K562 (cell line): ENCODE measurements around the gene ACACB. TPM values are rescaled to one million over a fixed set of nuclear protein-coding genes. Genes with fewer than 3 reads are reported as not detected.

ENCODE experiments used
- ATAC-seq: fragments of 200-7000 bp; cut with Tn5 transposase; 3 replicates; pipeline ENCODE4 v1.9.1; 2020; ENCODE audit warnings: moderate library complexity
- BruUV-seq: library from RNA; stranded (reverse); fragments of 400-500 nt; replicated peaks from 2 replicates; lab custom pipeline; 2021; lab: Mats Ljungman, UMichigan
- CTCF ChIA-PET: fragments of 300-600 bp; formaldehyde crosslinking; extraction: SDS; loops from one replicate; lab custom pipeline; 2021; ENCODE audit warnings: low intra/inter-chr PET ratio; lab: Yijun Ruan, JAX
- POLR2A ChIA-PET: fragments of 300-600, 350-650 bp; sonication (Branson Sonifier 250); formaldehyde crosslinking; extraction: SDS; loops from one replicate; lab custom pipeline; 2021; ENCODE audit warnings: antibody characterized with exemption, inconsistent platforms; lab: Yijun Ruan, JAX
- DNase-seq, 4 experiments: peaks; one replicate each; pipeline versions ENCODE4 v3.0.0 to v3.0.0-alpha.2; 2011 to 2018; ENCODE audit warnings: low spot score in 3 of 4, mixed read lengths in 3 of 4; ENCODE audit errors: extremely low read depth in 1 of 4
- FAIRE-seq: peaks from 2 replicates; lab custom pipeline; 2011; peaks lifted over from hg19 to GRCh38; lab: Jason Lieb, UNC
- H2AFZ ChIP-seq: 2 replicates; pipeline ENCODE4 v1.6.0; 2011; ENCODE audit warnings: low read depth, low read length, control low read depth, inconsistent platforms
- H3K27ac ChIP-seq: fragments of 200-600 bp; 3 replicates; pipeline ENCODE4 v1.8.0; 2011; ENCODE audit warnings: low read depth, mild to moderate bottlenecking, control low read depth, inconsistent platforms, low read length, moderate library complexity, mixed read lengths; ENCODE audit errors: extremely low read depth
- H3K27me3 ChIP-seq, 2 experiments: fragments of 300-600 bp in 1 of 2; 2 replicates in 1 of 2; 3 replicates in 1 of 2; pipeline versions ENCODE4 v1.6.0 to v1.8.0; 2011; ENCODE audit warnings: inconsistent platforms in 2 of 2, low read length in 2 of 2, mild to moderate bottlenecking in 1 of 2, mixed read lengths in 1 of 2, moderate library complexity in 1 of 2; ENCODE audit not compliant: control insufficient read depth in 2 of 2, insufficient read depth in 2 of 2
- H3K36me3 ChIP-seq: fragments of 300-600 bp; 3 replicates; pipeline ENCODE4 v1.8.0; 2011; ENCODE audit warnings: mild to moderate bottlenecking, low read length, inconsistent platforms; ENCODE audit not compliant: control insufficient read depth, insufficient read depth
- H3K4me1 ChIP-seq, 2 experiments: fragments of 200-600 bp in 1 of 2; replicated peaks in 1 of 2; 2 replicates in 1 of 2; 3 replicates in 1 of 2; pipeline versions ENCODE4 v1.5.1 to v1.8.0; 2011; ENCODE audit warnings: inconsistent platforms in 2 of 2, low read length in 2 of 2, mild to moderate bottlenecking in 1 of 2, mixed read lengths in 1 of 2, moderate library complexity in 1 of 2; ENCODE audit not compliant: control insufficient read depth in 2 of 2, insufficient read depth in 2 of 2
- H3K4me2 ChIP-seq: 2 replicates; pipeline ENCODE4 v1.6.1; 2011; ENCODE audit warnings: low read length, control low read depth, inconsistent platforms, mixed read lengths; ENCODE audit not compliant: insufficient read depth
- H3K4me3 ChIP-seq: fragments of 200-600 bp; sonication (generic), shearing (Covaris generic); 2 replicates; pipeline ENCODE4 v1.5.1; 2016; ENCODE audit warnings: control low read depth, inconsistent platforms
- H3K79me2 ChIP-seq: fragments of 200-600 bp; 3 replicates; pipeline ENCODE4 v1.8.0; 2011; ENCODE audit warnings: low read length, inconsistent platforms; ENCODE audit not compliant: control insufficient read depth, insufficient read depth
- H3K9ac ChIP-seq, 2 experiments: 2 replicates each; pipeline versions ENCODE4 v1.6.0 to v1.6.1; 2011; ENCODE audit warnings: low read depth in 2 of 2, low read length in 2 of 2, control low read depth in 1 of 2, inconsistent platforms in 1 of 2, mild to moderate bottlenecking in 1 of 2, mixed read lengths in 1 of 2; ENCODE audit not compliant: insufficient read depth in 1 of 2
- H3K9me1 ChIP-seq: one replicate; pipeline ENCODE4 v1.6.0; 2011; ENCODE audit warnings: inconsistent platforms, mild to moderate bottlenecking, low read length, moderate library complexity; ENCODE audit not compliant: control insufficient read depth, insufficient read depth
- H3K9me3 ChIP-seq: replicated peaks from 2 replicates; pipeline ENCODE4 v1.5.1; 2011; ENCODE audit warnings: low read depth, low read length, inconsistent platforms; ENCODE audit not compliant: control insufficient read depth, insufficient read depth
- H4K20me1 ChIP-seq: replicated peaks from 2 replicates; pipeline ENCODE4 v1.6.1; 2011; ENCODE audit warnings: low read length, inconsistent platforms, mixed read lengths; ENCODE audit not compliant: control insufficient read depth, insufficient read depth
- ELF4 ChIP-seq: fragments of 450-650 bp; formaldehyde crosslinking; IDR thresholded peaks from 2 replicates; pipeline ENCODE4 v1.4.0; 2022; ENCODE audit warnings: missing genetic modification characterization
- ETV1 ChIP-seq: fragments of 450-650 bp; conservative IDR thresholded peaks from 2 replicates; pipeline ENCODE4 v1.6.1; 2016; ENCODE audit warnings: missing genetic modification characterization, control low read depth, low read depth, missing compliant biosample characterization
- NFIC ChIP-seq: fragments of 450-650 bp; IDR thresholded peaks from 2 replicates; pipeline ENCODE4 v1.6.1; 2017; ENCODE audit warnings: mild to moderate bottlenecking, inconsistent platforms
- PHF20 ChIP-seq: fragments of 450-650 bp; IDR thresholded peaks from 2 replicates; pipeline ENCODE4 v1.6.1; 2018; ENCODE audit not compliant: partially characterized antibody
- RBFOX2 ChIP-seq: fragments of 200-400 bp; formaldehyde crosslinking; IDR thresholded peaks from 2 replicates; pipeline ENCODE4 v1.6.1; 2017; ENCODE audit warnings: low read depth, mild to moderate bottlenecking, low read length, moderate library complexity
- SFPQ ChIP-seq: fragments of 200-400 bp; formaldehyde crosslinking; IDR thresholded peaks from 2 replicates; pipeline ENCODE4 v1.6.1; 2017; ENCODE audit warnings: mild to moderate bottlenecking, low read depth, low read length, moderate library complexity
- UBTF ChIP-seq, 2 experiments: IDR thresholded peaks; 2 replicates each; pipeline ENCODE4 v1.6.1; 2012; ENCODE audit warnings: improper control_type of control experiment in 2 of 2, low read depth in 2 of 2, low read length in 2 of 2, borderline replicate concordance in 1 of 2
- ZBTB17 ChIP-seq: fragments of 450-650 bp; formaldehyde crosslinking; IDR thresholded peaks from 2 replicates; pipeline ENCODE4 v1.4.0; 2020; ENCODE audit warnings: mild to moderate bottlenecking
- ZFX ChIP-seq: sonication (generic); formaldehyde crosslinking; IDR thresholded peaks from 2 replicates; pipeline ENCODE4 v1.8.0; 2022; ENCODE audit warnings: mild to moderate bottlenecking, missing genetic modification reagents, moderate library complexity
- WGBS: fragments of 100-300 bp; shearing (Covaris generic); methylation state at CpG from one replicate; pipeline ENCODE4 v1.1.6; 2016; ENCODE audit warnings: low coverage, mixed read lengths; ENCODE audit not compliant: insufficient coverage; ENCODE audit errors: missing lambda C conversion rate; 5-methylcytosine and 5-hydroxymethylcytosine counted together
- in situ Hi-C: fragments of 300-500 bp; cut with MboI; formaldehyde crosslinking; loops from 4 replicates; pipeline ENCODE4 v1.15.0; 2018; ENCODE audit warnings: inconsistent platforms, mixed read lengths
- intact Hi-C: fragments of 100-400 bp; cut with micrococcal nuclease; formaldehyde crosslinking; loops from 2 replicates; pipeline ENCODE4 v1.14.2; 2022
- polyA plus RNA-seq, 8 experiments: library from polyadenylated mRNA; depleted of rRNA in 4 of 8; stranded (reverse) in 5 of 8; unstranded in 3 of 8; fragments of >200 nt; fragmentation: Nextera tagmentation in 2 of 8; fragmentation: Illumina TruSeq in 1 of 8; extraction: Ambion mirVana in 2 of 8; extraction: Trizol in 1 of 8; gene quantifications; 2 replicates each; pipeline versions ENCODE4 v1.2.1 to v1.2.3, GENCODE V29; 2011 to 2014; ENCODE audit warnings: inconsistent platforms in 1 of 8, missing spikeins in 1 of 8
- total RNA-seq, 7 experiments: library from RNA; depleted of rRNA in 6 of 7; stranded (reverse); fragments of >200 nt in 6 of 7; fragmentation: Illumina TruSeq in 2 of 7; extraction: Trizol in 2 of 7; gene quantifications; 2 replicates each; pipeline versions ENCODE4 v1.2.1 to v1.2.3, GENCODE V29; 2011 to 2021; ENCODE audit warnings: low replicate concordance in 1 of 7

Gene ACACB
- total and polyA plus RNA-seq, 9 of the 15 experiments (the other 6 are each of a cell fraction or from before 2014, with no cell fraction given) = 0.10 to 2.5 (median 0.83) TPM

- Histone ChIP-seq H3K79me2 (peaks cover 12% of the 10 kb centered on the region), H3K9ac (peak overlapping the region; percentile 36 to 89), H3K9me3 (no peaks in the 10 kb centered on the region), H3K36me3 (peaks cover 45% of the 10 kb centered on the region; the same call in 2 of the 3 replicates), H3K27ac (peak overlapping the region; percentile 39; the same call in 2 of the 3 replicates), H3K9me1 (no peaks in the 10 kb centered on the region), H2AFZ (peak overlapping the region; percentile 76), H3K4me3 (peak overlapping the region; percentile 81), H3K4me2 (peak overlapping the region; percentile 71), H4K20me1 (no peaks in the 10 kb centered on the region), H3K27me3 (no peaks in the 10 kb centered on the region), H3K4me1 (peaks cover 5 to 25% of the 10 kb centered on the region in 2 experiments; a peak in 3 of 5 replicates)
- BruUV-seq = TSS peak; percentile 43
- intact Hi-C loops (loop anchor here (10.0 kb wide), 3 partner anchors 83 to 433 kb away; no protein-coding TSS in a partner anchor), in situ Hi-C loops (loop anchor here (10.0 kb wide), 1 partner anchor 433 kb away; no protein-coding TSS in a partner anchor)
- CTCF ChIA-PET = no interaction called here
- POLR2A ChIA-PET = interaction anchor here (0.6 to 3.0 kb wide), 3 partner anchors 10 to 220 kb away, joined by 3 to 9 read pairs (median 3); no protein-coding TSS in a partner anchor
- WGBS = under 1% methylated on average over 24 of the region's 32 CpGs
- DNase-seq (no peak), FAIRE-seq (no peak), ATAC-seq (peak; percentile 30)
- peak; percentile 16 for TF ChIP-seq PHF20
- TF ChIP-seq UBTF (IDR thresholded peaks at IDR 0.05; ENCODE audit: borderline replicate concordance in 1 of 2, low read depth in 2 of 2, low read length in 2 of 2) = peak in 1 of 2 experiments; percentile 43; a peak in 1 of 4 replicates
- TF ChIP-seq ETV1 (tag) = peak; percentile 35; the same call in 1 of the 2 replicates
- no peak; the same call in 1 of the 2 replicates for TF ChIP-seq ZBTB17 (CRISPR knock-in tag)
- peak; percentile 53; the same call in 1 of the 2 replicates for TF ChIP-seq ZFX (CRISPR knock-in tag)
- peak; percentile 58 for TF ChIP-seq RBFOX2
- no peak for TF ChIP-seq SFPQ
- TF ChIP-seq NFIC = peak; percentile 81
- TF ChIP-seq ELF4 (CRISPR knock-in tag) = no peak
Measured at GRCh38 chr12:109098183-109098604, 18.2 kb upstream of the ACACB start.
